ENCODE data around the gene PRLR.

DNA sequence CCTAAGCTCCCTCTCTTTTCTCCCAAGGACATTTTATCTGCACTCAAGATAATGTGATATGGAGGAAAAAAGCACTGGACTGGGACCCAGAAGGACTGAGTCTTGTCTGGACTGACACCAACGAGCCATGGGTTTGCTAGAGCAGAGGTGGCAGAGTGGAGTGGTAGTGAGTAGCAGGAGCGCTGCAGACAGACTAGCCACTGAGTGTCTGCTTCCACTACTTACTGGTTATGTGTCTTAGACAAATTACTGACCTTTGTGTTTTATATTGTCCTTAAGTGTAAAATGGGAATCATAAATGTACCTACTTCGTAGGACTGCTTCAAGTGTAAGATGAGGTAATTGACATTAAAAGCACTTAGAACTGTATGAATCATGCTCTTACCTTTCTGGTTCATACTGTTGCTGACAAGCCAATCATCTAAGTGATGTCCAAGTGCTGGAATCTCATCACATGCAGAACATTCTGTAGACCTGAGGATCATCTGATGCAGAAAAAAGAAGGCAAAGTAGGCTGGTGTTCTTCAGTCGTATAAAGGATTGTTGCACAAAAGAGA is 12.5 kb upstream of the PRLR start:
- TF ChIP-seq GATA3 (IDR thresholded peaks at IDR 0.05; ENCODE audit: low read depth, low read length) (no peak), GATA2 (IDR thresholded peaks at IDR 0.05; ENCODE audit: low read depth, low read length) (no peak)
